Hippocampal formation (tissue), 2 donors: ENCODE results near the gene FCHSD2.
"Not testable (repeated sequence)": the region's sequence is repeated elsewhere in the genome, so short reads cannot be mapped to it uniquely, and the experiment has no call there.

Source experiments
- DNase-seq, 2 donors: peaks; one replicate each; lab custom pipeline; 2025; lab: John Stamatoyannopoulos, UW

Gene FCHSD2

GRCh38 chr11:72820439-72821139, 321.5 kb downstream of the FCHSD2 start:
- DNase-seq = no peak

- DNase-seq = no peak
Measured at GRCh38 chr11:72818971-72819370, 323.1 kb downstream of the FCHSD2 start.

GRCh38 chr11:72817966-72818365, 324.2 kb downstream of the FCHSD2 start:
- DNase-seq = no peak

GRCh38 chr11:72816404-72816990, 325.6 kb downstream of the FCHSD2 start:
- no peak for DNase-seq

GRCh38 chr11:72815110-72815618, 327.0 kb downstream of the FCHSD2 start:
- no peak for DNase-seq

GRCh38 chr11:72814286-72815109, 327.6 kb downstream of the FCHSD2 start, which contains the start of gene ATG16L2:
TSS of gene ATG16L2 (plus strand) at chr11:72814411. CDS start at chr11:72814446, 35 bp downstream.
- DNase-seq = peak; percentile 88 to 95

- DNase-seq = peak; percentile 88 to 95
Measured at GRCh38 chr11:72813740-72814285, 328.3 kb downstream of the FCHSD2 start.

GRCh38 chr11:72812967-72813739, 329.0 kb downstream of the FCHSD2 start:
- no peak for DNase-seq

GRCh38 chr11:72812604-72812966, 329.5 kb downstream of the FCHSD2 start:
- DNase-seq = no peak

- DNase-seq = not testable (repeated sequence)
Measured at GRCh38 chr11:72811686-72812085, 330.4 kb downstream of the FCHSD2 start.

- DNase-seq = no peak
Measured at GRCh38 chr11:72808331-72808798, 333.8 kb downstream of the FCHSD2 start.

- DNase-seq = no peak
Measured at GRCh38 chr11:72807792-72808191, 334.3 kb downstream of the FCHSD2 start.

- DNase-seq = no peak
Measured at GRCh38 chr11:72807021-72807693, 335.0 kb downstream of the FCHSD2 start.

- DNase-seq = not testable (repeated sequence)
Measured at GRCh38 chr11:72806378-72806777, 335.7 kb downstream of the FCHSD2 start.

GRCh38 chr11:72805216-72805615, 336.9 kb downstream of the FCHSD2 start:
- no peak for DNase-seq

- DNase-seq = no peak
Measured at GRCh38 chr11:72802822-72803221, 339.3 kb downstream of the FCHSD2 start.

GRCh38 chr11:72799441-72799840, 342.7 kb downstream of the FCHSD2 start:
- no peak for DNase-seq

- DNase-seq = no peak
Measured at GRCh38 chr11:72798361-72798760, 343.8 kb downstream of the FCHSD2 start.

- peak; percentile 96 to 98 for DNase-seq
Measured at GRCh38 chr11:72793425-72794367, 348.4 kb downstream of the FCHSD2 start, which contains the start of gene STARD10. TSS of gene STARD10 (minus strand) at chr11:72794047. CDS start at chr11:72781181, 12,866 bp downstream.

GRCh38 chr11:72793076-72793424, 349.1 kb downstream of the FCHSD2 start:
- DNase-seq = no peak
